Sigmoid colon (tissue), 7 donors: Measurements from ENCODE around the gene LMOD1. TPM values are rescaled to one million over a fixed set of nuclear protein-coding genes. Genes with fewer than 3 reads are reported as not detected.
A peak's percentile ranks its signal among the peaks of the same experiment; 100 is the strongest.

Source experiments
- DNase-seq: peaks from one replicate; pipeline ENCODE4 v3.0.0-alpha.2; 2019
- H3K27ac ChIP-seq, 4 donors: fragments of 200-600 bp; sonication (generic); one replicate each; pipeline ENCODE4 v1.5.1; 2016 to 2019; ENCODE audit warnings: mild to moderate bottlenecking in 1 of 4
- H3K27me3 ChIP-seq, 3 donors: fragments of 200-600 bp; sonication (generic); one replicate each; pipeline ENCODE4 v1.5.1; 2019; ENCODE audit warnings: mild to moderate bottlenecking in 1 of 3
- H3K36me3 ChIP-seq, 4 donors: fragments of 200-600 bp; sonication (generic); one replicate each; pipeline ENCODE4 v1.5.1; 2016 to 2019
- H3K4me1 ChIP-seq, 4 donors: fragments of 200-600 bp; sonication (generic); one replicate each; pipeline ENCODE4 v1.5.1; 2017 to 2019
- H3K4me3 ChIP-seq, 4 donors: fragments of 200-600 bp; sonication (generic); one replicate each; pipeline ENCODE4 v1.5.1; 2017 to 2019; ENCODE audit warnings: mild to moderate bottlenecking in 2 of 4, moderate library complexity in 1 of 4
- H3K9me3 ChIP-seq, 4 donors: fragments of 200-600 bp in 3 of 4; sonication (generic) in 3 of 4; one replicate each; pipeline versions ENCODE4 v1.5.1 to v1.6.1; 2013 to 2019
- CTCF ChIP-seq, 4 experiments: fragments of 450-650 bp in 3 of 4; fragments of 200-600 bp in 1 of 4; IDR thresholded peaks; one replicate each; pipeline ENCODE4 v1.5.1; 2016 to 2019; ENCODE audit warnings: antibody characterized with exemption in 4 of 4, mild to moderate bottlenecking in 3 of 4, moderate library complexity in 2 of 4
- EP300 ChIP-seq, 4 donors: sonication (generic); formaldehyde crosslinking; IDR thresholded peaks; one replicate each; pipeline ENCODE4 v1.6.1; 2017; ENCODE audit warnings: antibody characterized with exemption in 4 of 4
- POLR2A ChIP-seq, 2 donors: fragments of 450-650 bp; IDR thresholded peaks; one replicate each; pipeline ENCODE4 v1.6.1; 2016; ENCODE audit warnings: antibody characterized with exemption in 2 of 2, mild to moderate bottlenecking in 2 of 2, moderate library complexity in 2 of 2
- POLR2AphosphoS5 ChIP-seq, 4 donors: sonication (generic); formaldehyde crosslinking; IDR thresholded peaks; one replicate each; pipeline ENCODE4 v1.6.1; 2017; ENCODE audit warnings: antibody characterized with exemption in 4 of 4
- WGBS, 2 donors: extraction: QIAGEN DNeasy Blood & Tissue Kit; methylation state at CpG; one replicate each; pipeline ENCODE4 v1.1.7; 2013; 5-methylcytosine and 5-hydroxymethylcytosine counted together
- intact Hi-C: fragments of 100-400 bp; cut with DNase I; formaldehyde crosslinking; loops from one replicate; pipeline ENCODE4 v1.15.1; 2023
- polyA plus RNA-seq, 3 donors: library from polyadenylated mRNA; stranded (reverse); fragments of 200-250 nt; gene quantifications; one replicate each; pipeline ENCODE4 v1.2.3, GENCODE V29; 2013
- total RNA-seq, 4 donors: library from RNA; depleted of rRNA; stranded (reverse); fragments of >200 nt; gene quantifications; one replicate each; pipeline ENCODE4 v1.1.0, GENCODE V29; 2016
- donor health status: healthy with polysubstance abuse.
- donor health status: Bipolar disorder and iron deficiency.
- donor health status: healthy.

Gene LMOD1
- total and polyA plus RNA-seq, 7 donors = 4.9 to 1,011 (median 633) TPM

DNA sequence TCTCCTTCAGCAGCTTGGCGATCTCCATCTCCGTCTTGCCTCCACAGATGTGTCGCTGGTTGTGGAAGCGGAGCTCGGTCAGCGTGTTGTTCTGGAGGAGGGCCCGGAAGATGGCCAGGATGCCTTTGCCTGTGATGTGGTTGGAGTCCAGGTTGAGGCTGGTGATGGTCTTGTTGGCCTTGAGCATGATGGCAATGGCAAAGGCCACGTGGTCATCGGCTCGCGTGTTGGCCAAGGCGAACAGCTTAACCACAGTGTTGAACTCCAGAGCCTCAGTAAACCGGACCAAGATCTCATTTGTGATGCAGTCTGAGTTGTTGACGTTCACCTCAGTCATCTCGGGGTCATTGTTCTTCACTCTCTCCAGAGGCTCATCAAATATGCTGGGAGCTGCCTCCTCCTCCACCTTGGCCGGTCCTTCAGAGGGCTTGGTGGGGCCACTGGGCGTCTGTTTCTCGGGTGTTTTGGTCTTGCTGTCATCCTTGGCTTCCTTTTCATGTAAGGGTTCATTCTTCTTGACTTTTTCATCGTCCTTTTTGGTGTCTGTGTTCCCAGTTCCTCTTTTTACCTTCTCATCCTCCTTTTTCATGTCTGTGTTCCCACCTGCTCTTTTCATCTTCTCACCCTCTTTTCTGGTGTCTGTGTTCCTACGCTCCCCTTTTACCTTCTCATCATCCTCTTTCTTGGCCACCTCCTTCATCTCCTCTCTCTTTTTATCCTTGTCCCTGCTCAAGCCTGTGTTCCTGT is 46.5 kb downstream of the LMOD1 start:
- intact Hi-C loops = loop anchor here (10.0 kb wide), 1 partner anchor 235 kb away; no protein-coding TSS in a partner anchor
- H3K4me3 ChIP-seq = no peak overlapping the region
- peaks cover 0 to 98% (median 85%) of the 10 kb centered on the region in 4 donors for H3K4me1 ChIP-seq
- no peak for TF ChIP-seq CTCF (IDR thresholded peaks at IDR 0.05)
- peak in 2 of 4 donors; percentile 34 to 40 for TF ChIP-seq POLR2AphosphoS5 (IDR thresholded peaks at IDR 0.05)
- peak overlapping the region; percentile 81 to 97 (median 88) for H3K27ac ChIP-seq
- no peaks in the 10 kb centered on the region for H3K9me3 ChIP-seq
- WGBS, 2 donors = 89 to 90% methylated on average over 20 of the region's 20 CpGs
- peaks cover 28 to 48% (median 34%) of the 10 kb centered on the region in 4 donors for H3K36me3 ChIP-seq
- DNase-seq = no peak
- no peaks in the 10 kb centered on the region for H3K27me3 ChIP-seq

GRCh38 chr1:201898992-201899391 is 47.4 kb downstream of the LMOD1 start:
- intact Hi-C loops = loop anchor here (10.0 kb wide), 1 partner anchor 236 kb away; no protein-coding TSS in a partner anchor
- peaks cover 0 to 98% (median 80%) of the 10 kb centered on the region in 4 donors for H3K4me1 ChIP-seq
- WGBS, 2 donors = 63 to 69% methylated on average over 4 of the region's 4 CpGs

DNA sequence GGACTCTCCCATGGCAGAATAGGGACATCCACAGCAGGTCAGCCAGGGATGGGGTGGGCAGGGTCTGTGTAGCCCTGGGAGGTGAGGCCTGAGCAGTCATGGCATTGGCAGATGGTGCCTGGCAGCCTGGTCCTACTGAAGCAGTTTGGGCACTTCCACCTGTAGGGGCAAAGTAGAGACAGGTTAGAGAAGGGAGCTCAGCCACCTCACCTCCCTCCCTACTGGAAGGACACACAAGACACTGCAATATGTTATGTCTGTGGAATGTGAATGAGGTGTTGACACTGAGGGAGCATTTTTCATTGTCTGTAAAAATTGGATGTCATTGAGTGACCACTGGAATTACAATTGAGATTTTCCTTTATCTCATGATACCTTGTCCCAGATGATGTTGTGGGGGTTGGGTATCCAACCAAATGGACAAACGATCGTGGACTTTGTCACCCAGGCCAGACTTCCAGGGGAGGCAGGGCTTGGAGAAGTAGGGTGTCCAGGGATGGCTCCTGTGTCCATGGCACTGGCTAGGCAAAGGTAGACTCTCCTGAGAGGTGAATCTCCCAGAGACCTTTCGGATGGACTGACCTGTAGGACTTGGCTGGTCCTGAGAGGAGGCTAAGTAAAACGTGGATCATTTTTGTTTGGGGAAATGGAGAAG is 48.0 kb downstream of the LMOD1 start:
- TF ChIP-seq POLR2AphosphoS5 (IDR thresholded peaks at IDR 0.05) (peak in 2 of 4 donors; percentile 14 to 26), EP300 (IDR thresholded peaks at IDR 0.05) (no peak)
- Histone ChIP-seq H3K27ac (peak overlapping the region; percentile 81 to 97 (median 88)), H3K9me3 (no peaks in the 10 kb centered on the region), H3K4me1 (peaks cover 0 to 98% (median 77%) of the 10 kb centered on the region in 4 donors), H3K36me3 (peaks cover 28 to 48% (median 34%) of the 10 kb centered on the region in 4 donors), H3K4me3 (no peak overlapping the region), H3K27me3 (no peaks in the 10 kb centered on the region)
- DNase-seq = no peak
- intact Hi-C loops = loop anchor here (10.0 kb wide), 1 partner anchor 236 kb away; no protein-coding TSS in a partner anchor
- 53 to 78% methylated on average over 4 of the region's 4 CpGs for WGBS, 2 donors

More at GRCh38 chr1:201898992-201899391, 47.4 kb downstream of the LMOD1 start:
- no peaks in the 10 kb centered on the region for H3K27me3 ChIP-seq
- peaks cover 28 to 48% (median 34%) of the 10 kb centered on the region in 4 donors for H3K36me3 ChIP-seq
- H3K9me3 ChIP-seq = no peaks in the 10 kb centered on the region
- H3K27ac ChIP-seq = peak overlapping the region; percentile 81 to 97 (median 88)
- peak; percentile 87 for DNase-seq
- TF ChIP-seq CTCF (IDR thresholded peaks at IDR 0.05) (no peak), POLR2AphosphoS5 (IDR thresholded peaks at IDR 0.05) (peak in 3 of 4 donors; percentile 34 to 60 (median 52))
- H3K4me3 ChIP-seq = no peak overlapping the region

GRCh38 chr1:201896951-201897391 is 49.4 kb downstream of the LMOD1 start:
- DNase-seq = peak; percentile 93
- Histone ChIP-seq H3K27ac (peak overlapping the region; percentile 81 to 97 (median 88)), H3K27me3 (no peaks in the 10 kb centered on the region), H3K4me1 (peaks cover 0 to 96% (median 67%) of the 10 kb centered on the region in 4 donors), H3K9me3 (no peaks in the 10 kb centered on the region), H3K4me3 (no peak overlapping the region), H3K36me3 (peaks cover 28 to 48% (median 34%) of the 10 kb centered on the region in 4 donors)
- 56 to 63% methylated on average over 2 of the region's 2 CpGs for WGBS, 2 donors
- TF ChIP-seq POLR2A (IDR thresholded peaks at IDR 0.05) = no peak
- no peak for TF ChIP-seq EP300 (IDR thresholded peaks at IDR 0.05)
- peak; percentile 41 to 64 (median 51) for TF ChIP-seq POLR2AphosphoS5 (IDR thresholded peaks at IDR 0.05)
- no peak for TF ChIP-seq CTCF (IDR thresholded peaks at IDR 0.05)
- intact Hi-C loops = loop anchor here (1.0 to 10.0 kb wide), 2 partner anchors 46 to 238 kb away; no protein-coding TSS in a partner anchor
